Myocyte (in vitro differentiated cells): Measurements from ENCODE around the gene DRC1. TPM values are rescaled to one million over a fixed set of nuclear protein-coding genes. Genes with fewer than 3 reads are reported as not detected.

Experiments
- DNase-seq: peaks from one replicate; pipeline ENCODE4 v3.0.0-alpha.2; 2012; ENCODE audit warnings: low read depth
- total RNA-seq: library from RNA; depleted of rRNA; stranded (reverse); fragments of >200 nt; gene quantifications from 2 replicates; pipeline ENCODE4 v1.2.3, GENCODE V29; 2014

DRC1 gene
- total RNA-seq, 1 donor from 2014 or later = 0.21 TPM

DNA sequence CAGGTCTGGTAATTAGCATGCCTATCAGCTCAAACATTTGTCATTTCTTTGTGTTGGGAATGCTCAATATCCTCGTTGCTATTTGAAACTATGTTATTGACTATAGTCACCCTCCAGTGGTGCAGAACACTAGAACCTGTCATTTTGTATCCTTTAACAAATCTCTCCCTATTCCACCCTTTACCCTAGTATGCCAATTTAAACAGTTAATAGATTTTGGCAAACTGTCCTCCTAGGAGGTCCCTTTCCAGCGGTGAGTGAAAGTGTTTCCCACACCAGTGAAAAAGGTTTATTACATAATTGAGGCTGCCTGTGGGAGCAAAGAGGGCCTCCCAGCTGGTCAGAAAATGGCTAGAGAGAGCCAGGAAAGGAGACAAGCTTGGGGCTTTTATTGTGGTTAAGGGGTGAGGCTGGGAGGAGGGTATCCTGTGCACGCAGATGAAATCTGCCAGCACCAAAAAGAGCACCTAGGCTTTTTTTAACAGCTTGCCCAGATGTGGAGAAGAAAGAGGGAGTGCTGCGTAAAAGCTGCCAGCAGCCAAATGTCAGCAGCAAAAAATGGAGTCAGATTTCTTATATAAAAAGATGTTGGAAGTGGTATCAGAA, 1.8 kb upstream of the DRC1 start:
- DNase-seq = no peak

GRCh38 chr2:26400723-26401122, 997 bp upstream of the DRC1 start:
- DNase-seq = peak; percentile 25

GRCh38 chr2:26407526-26407925, 5.8 kb downstream of the DRC1 start:
- no peak for DNase-seq

DNA sequence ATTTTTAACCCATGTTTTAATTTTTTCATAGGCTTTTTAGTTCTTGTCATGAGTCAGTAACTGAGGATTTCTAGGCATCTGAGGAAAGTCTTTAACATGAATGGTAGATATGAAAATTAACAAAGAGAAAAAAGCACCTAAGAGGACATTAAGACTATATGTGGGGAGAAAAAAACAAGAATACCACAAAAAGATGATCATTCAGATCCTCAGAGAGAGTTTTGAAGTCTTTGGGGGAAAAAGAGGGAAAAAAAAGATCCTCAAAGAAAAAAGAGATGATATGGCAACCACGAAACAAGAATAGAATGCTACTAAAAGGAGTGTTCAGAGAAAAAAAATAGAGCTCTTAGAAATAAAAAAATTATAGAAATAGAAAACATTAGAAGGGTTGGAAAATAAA, 8.1 kb downstream of the DRC1 start:
- DNase-seq = no peak

DNA sequence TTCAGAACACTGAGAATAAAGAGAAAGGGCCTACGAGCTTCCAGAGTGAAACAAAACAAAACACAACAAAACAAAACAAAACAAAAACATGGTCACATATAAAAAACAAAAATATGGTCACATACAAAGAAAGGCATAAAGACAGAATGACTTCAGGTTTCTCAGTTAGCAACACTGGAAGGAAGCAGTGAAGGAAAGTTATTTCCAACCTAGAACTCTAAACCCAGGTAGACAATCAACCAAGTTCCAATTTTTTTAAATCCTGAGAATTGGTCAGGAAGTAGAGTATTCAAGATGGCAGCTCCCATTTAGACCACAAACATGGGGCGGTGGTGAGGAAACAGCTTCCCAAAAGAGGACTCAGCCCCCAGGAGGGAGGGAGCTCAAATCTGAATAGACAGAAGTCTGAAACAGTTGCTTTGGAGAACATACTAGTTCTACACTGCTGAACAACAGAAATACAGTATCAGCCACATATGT, 9.1 kb downstream of the DRC1 start:
- DNase-seq = no peak

DNA sequence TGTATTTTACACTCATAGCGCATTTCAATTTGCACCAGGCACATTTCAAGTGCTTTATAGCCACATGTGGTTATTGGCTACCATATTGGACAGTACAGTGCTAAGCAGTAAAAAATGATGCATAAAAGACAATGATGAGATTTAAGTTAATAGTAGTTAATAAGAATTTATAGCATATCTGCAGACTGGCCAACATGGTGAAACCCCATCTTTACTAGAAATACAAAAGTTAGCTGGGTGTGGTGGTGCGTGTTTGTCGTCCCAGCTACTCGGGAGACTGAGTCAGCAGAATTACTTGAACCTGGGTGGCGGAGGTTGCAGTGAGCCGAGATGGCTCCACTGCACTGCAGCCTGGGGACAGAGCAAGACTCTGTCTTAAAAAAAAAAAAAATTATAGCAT, 9.7 kb downstream of the DRC1 start:
- DNase-seq = no peak

DNA sequence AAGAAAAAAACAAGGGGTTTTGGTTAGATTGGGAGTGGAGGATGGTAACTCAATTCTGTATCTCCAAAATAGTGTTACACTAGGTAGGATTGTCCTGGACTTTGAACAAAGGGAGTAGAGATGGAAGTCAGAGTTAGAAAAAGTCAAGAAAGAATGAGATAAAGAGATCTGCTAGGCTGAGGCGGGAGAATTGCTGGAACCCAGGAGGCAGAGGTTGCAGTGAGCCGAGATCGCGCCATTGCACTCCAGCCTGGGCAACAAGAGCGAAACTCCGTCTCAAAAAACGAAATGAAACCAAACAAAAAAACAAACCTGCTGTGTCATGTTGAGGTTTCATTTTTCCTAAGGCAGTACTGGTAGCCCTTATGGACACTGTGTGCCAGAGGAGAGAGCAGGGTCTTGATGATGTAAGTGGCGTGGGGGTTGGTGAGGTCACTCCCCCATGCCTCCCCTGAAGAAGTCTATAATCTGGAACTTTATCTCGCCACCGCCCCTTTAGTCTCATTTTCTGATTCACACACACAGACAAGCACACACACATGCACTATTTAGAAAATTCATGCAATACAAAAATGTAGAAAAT, 10.5 kb downstream of the DRC1 start:
- DNase-seq = no peak

DNA sequence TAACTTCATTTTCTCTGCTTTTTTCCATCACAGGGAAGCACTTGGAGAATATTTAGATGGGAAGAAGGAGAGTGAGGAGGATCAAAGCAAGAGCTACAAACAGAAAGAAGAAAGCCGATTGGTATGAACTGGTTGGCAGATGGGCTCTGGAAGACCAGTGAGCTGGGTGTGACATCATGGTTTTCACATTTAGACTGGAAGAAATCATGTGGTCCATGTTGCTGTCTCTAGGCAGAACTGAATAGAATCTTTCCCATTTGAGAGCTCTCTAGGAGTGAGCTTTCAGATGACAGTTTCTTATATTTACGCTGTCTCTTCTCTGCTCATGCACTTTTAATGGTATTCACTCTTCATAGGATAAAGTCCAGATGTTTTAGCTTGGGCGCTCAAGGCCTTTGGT, 12.6 kb downstream of the DRC1 start:
- DNase-seq = peak; percentile 55

DNA sequence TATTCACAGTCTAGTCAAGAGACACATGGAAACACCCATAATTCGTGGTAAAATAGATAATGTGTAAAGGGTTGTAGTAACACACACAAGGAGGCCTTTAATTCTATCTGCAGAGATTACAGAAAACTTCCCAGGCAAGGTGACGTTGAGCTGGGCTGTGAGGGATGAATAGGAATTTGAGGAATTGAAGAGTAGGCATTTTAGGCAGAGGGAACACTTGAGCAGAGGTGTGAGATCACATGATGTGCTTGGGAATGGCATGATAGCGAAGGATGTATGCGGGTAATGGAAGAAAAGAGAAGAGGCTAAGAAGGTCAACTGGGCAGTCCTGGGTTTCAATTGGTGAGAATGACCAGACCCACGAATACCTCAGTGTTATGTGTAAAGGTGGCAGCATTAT, 20.2 kb downstream of the DRC1 start:
- no peak for DNase-seq

- no peak for DNase-seq
These were observed 21.4 kb downstream of the DRC1 start for GRCh38 chr2:26422947-26423629.

GRCh38 chr2:26423750-26424149, 22.0 kb downstream of the DRC1 start:
- no peak for DNase-seq

DNA sequence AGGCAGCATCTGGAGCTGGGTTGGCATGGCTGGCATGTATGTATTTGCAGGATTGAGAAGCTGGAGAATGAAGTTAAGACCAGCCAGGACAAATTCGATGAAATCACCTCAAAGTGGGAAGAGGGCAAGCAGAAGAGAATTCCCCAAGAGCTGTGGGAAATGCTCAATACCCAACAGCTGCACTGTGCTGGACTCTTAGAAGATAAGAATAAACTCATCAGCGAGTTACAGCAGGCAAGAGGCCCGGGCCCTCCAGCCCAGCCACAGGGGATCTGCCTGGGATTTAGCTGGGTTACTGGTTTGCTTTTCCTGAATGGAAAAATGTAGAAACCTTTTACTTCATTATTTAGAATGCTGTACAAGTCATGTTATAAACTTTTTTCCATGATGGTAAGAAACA, 22.5 kb downstream of the DRC1 start:
- DNase-seq = peak; percentile 28

DNA sequence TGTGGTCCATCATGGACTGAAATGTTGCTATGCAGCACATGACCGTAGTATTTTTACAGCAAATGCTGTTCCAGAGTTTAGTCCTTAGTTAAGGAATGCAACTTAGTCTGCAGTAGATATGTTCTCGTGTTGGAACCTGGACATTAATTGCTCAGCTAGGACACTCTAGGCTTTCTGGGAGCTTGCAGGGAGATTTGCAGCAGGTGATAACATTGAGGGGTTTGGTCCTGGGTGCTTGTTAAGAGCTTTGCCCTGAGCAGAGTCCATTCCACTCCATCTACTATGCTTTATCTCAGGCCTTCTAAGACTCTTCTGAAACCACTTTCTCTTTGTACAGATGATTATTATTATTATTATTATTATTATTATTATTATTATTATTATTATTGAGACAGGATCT, 27.1 kb downstream of the DRC1 start:
- no peak for DNase-seq

DNA sequence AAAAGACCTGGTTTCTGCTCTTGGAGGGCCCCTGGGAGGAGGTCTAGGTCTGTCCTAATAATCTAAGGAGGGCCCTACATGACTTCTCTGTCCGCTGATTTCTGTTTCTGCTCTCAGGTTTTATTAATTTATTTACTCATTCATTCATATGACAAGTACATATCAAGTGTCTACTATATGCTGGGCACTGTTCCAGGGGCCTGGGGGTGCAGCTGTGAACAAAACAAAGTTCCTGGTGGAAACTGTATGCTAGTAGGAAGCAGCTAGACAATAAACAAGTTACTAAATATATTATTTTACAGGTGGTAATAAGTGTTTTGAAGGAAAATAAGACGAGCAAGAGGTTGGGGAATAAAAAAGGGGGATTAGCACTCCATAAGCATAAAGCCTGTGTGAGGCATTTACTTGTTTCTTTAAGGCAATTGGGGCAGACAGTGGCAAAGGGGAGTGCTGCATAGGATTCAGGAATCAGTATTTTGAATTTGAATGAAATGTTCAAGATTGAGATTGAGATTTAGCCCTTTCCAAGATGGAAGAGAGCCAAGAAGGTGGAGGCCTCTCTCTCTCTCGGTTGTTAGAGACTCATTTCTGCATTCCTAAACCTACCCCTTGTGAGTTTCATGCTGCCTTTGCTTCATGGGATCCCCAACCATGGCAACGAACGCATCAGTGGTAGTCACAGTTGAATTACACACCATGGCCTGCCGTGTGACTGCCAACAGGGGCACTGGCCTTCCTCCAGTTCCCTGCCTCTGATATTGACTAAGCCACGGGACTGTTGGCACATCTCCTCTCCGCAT, 28.3 kb downstream of the DRC1 start:
- DNase-seq = peak; percentile 43

- no peak for DNase-seq
These were observed 29.1 kb downstream of the DRC1 start for GRCh38 chr2:26430826-26431225.

DNA sequence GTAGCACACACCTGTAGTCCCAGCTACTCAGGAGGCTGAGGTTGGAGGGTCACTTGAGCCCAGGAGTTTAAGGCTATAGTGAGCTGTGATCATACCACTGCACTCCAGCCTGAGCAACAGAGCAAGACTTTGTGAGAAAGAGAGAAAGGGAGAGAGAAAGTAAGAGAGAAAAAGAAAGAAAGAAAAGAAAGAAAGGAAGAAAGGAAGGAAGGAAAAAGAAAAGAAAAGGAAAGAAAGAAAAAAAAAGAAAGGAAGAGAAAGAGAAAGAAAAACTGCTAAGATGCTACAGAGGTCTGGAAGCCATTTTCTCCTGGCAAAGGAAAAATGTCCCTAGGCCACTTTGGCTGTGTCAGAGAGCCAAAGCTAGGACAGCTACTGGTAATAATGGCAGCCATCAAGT, 30.6 kb downstream of the DRC1 start:
- no peak for DNase-seq

GRCh38 chr2:26432859-26433258, 31.1 kb downstream of the DRC1 start:
- DNase-seq = no peak

- no peak for DNase-seq
These were observed 33.4 kb downstream of the DRC1 start for GRCh38 chr2:26435106-26435505.

DNA sequence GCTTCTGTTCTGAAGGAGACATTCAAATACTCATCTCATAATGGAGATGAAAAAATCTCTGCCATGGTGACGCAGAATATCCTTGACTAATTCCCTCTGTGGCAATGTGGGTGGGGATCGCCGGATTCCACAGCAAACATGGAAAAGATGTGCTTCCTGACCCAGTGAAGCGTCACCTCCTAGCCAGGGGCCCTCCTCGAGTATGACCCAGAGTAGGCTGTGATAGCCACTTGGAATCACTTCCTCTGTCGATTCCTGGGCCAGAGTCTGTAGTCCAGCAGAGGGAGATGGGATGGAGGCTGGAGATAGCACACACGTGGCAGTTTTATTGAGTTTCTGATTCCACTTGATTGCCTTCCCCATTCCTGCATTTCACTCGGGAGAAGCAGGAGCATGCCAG, 36.8 kb downstream of the DRC1 start:
- DNase-seq = peak; percentile 14

- no peak for DNase-seq
These were observed 37.2 kb downstream of the DRC1 start for GRCh38 chr2:26438926-26439325.

- DNase-seq = no peak
These were observed 40.6 kb downstream of the DRC1 start for GRCh38 chr2:26442301-26442700.

DNA sequence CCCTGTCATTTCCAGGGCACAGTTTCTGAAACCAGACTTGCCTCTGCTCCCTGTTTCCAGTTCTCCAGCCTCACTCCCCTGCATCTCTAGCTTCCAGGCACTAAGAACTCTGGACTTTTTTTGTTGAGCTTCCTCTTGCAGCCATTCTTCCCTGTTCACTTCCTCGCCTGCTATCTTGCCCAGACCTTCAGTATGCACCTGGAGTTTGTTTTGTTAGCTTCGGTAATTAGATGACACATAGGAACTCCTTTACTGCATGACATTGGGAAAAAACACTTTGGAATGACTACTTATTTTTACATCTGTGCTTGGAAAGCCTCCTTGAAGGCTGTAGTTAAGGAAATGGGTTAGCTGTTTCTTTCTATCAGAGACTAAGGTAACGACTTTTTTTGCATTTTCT, 41.0 kb downstream of the DRC1 start:
- no peak for DNase-seq
